H9 (cell line): ENCODE data around the gene MGARP. TPM values are rescaled to one million over a fixed set of nuclear protein-coding genes. Genes with fewer than 3 reads are reported as not detected.
A peak's percentile ranks its signal among the peaks of the same experiment; 100 is the strongest.

Source experiments
- DNase-seq: peaks from one replicate; pipeline ENCODE4 v3.0.0-alpha.2; 2017
- H2AFZ ChIP-seq: one replicate; pipeline ENCODE4 v1.6.1; 2013; ENCODE audit warnings: mild to moderate bottlenecking, low read length, control low read depth, moderate library complexity
- H2AK5ac ChIP-seq: 2 replicates; pipeline ENCODE4 v1.6.1; 2013; ENCODE audit warnings: low read length, control low read depth, mixed read lengths; ENCODE audit not compliant: insufficient read length
- H2BK120ac ChIP-seq: one replicate; pipeline ENCODE4 v1.6.1; 2013; ENCODE audit warnings: low read depth, mild to moderate bottlenecking, low read length, control low read depth, inconsistent platforms; ENCODE audit not compliant: poor library complexity, severe bottlenecking
- H2BK12ac ChIP-seq: 2 replicates; pipeline ENCODE4 v1.6.1; 2013; ENCODE audit warnings: low read length, control low read depth, mixed read lengths, low read depth; ENCODE audit not compliant: insufficient read length
- H2BK15ac ChIP-seq: 2 replicates; pipeline ENCODE4 v1.6.1; 2013; ENCODE audit warnings: low read depth, low read length, control low read depth
- H2BK20ac ChIP-seq: one replicate; pipeline ENCODE4 v1.6.1; 2013; ENCODE audit warnings: low read depth, mild to moderate bottlenecking, low read length, control low read depth, inconsistent platforms; ENCODE audit not compliant: poor library complexity, severe bottlenecking
- H2BK5ac ChIP-seq: 2 replicates; pipeline ENCODE4 v1.6.1; 2013; ENCODE audit warnings: low read length, control low read depth, mixed read lengths; ENCODE audit not compliant: insufficient read length
- H3K14ac ChIP-seq: 2 replicates; pipeline ENCODE4 v1.6.1; 2013; ENCODE audit warnings: low read length, control low read depth; ENCODE audit not compliant: insufficient read depth
- H3K18ac ChIP-seq: 2 replicates; pipeline ENCODE4 v1.6.1; 2013; ENCODE audit warnings: low read depth, mild to moderate bottlenecking, mixed read lengths, low read length, control low read depth; ENCODE audit not compliant: insufficient read length
- H3K23ac ChIP-seq: 2 replicates; pipeline ENCODE4 v1.6.1; 2013; ENCODE audit warnings: low read length, control low read depth, mixed read lengths, low read depth; ENCODE audit not compliant: insufficient read length
- H3K23me2 ChIP-seq: 2 replicates; pipeline ENCODE4 v1.6.1; 2013; ENCODE audit warnings: low read depth, mild to moderate bottlenecking, mixed read lengths, low read length, control low read depth; ENCODE audit not compliant: insufficient read length, poor library complexity, severe bottlenecking
- H3K27ac ChIP-seq: 2 replicates; pipeline ENCODE4 v1.5.1; 2013; ENCODE audit warnings: low read length, control low read depth, mixed read lengths, low read depth; ENCODE audit not compliant: insufficient read length
- H3K27me3 ChIP-seq: 2 replicates; pipeline ENCODE4 v1.6.1; 2013; ENCODE audit warnings: low read length, control low read depth, inconsistent platforms; ENCODE audit not compliant: insufficient read depth
- H3K4ac ChIP-seq: 2 replicates; pipeline ENCODE4 v1.6.1; 2013; ENCODE audit warnings: low read depth, mild to moderate bottlenecking, control low read depth, inconsistent platforms, low read length, moderate library complexity
- H3K4me1 ChIP-seq: 2 replicates; pipeline ENCODE4 v1.6.1; 2013; ENCODE audit warnings: low read length, control low read depth, inconsistent platforms; ENCODE audit not compliant: insufficient read depth
- H3K4me2 ChIP-seq: 2 replicates; pipeline ENCODE4 v1.6.1; 2013; ENCODE audit warnings: low read length, control low read depth, mixed read lengths; ENCODE audit not compliant: insufficient read length, insufficient read depth
- H3K56ac ChIP-seq: 2 replicates; pipeline ENCODE4 v1.6.1; 2013; ENCODE audit warnings: low read depth, mild to moderate bottlenecking, mixed read lengths, low read length, control low read depth; ENCODE audit not compliant: insufficient read length
- H3K79me1 ChIP-seq: 2 replicates; pipeline ENCODE4 v1.6.1; 2013; ENCODE audit warnings: low read depth, mild to moderate bottlenecking, moderate library complexity, low read length, control low read depth, inconsistent platforms; ENCODE audit not compliant: insufficient read depth, poor library complexity, severe bottlenecking
- H3K79me2 ChIP-seq: 2 replicates; pipeline ENCODE4 v1.6.1; 2013; ENCODE audit warnings: low read length, control low read depth, inconsistent platforms; ENCODE audit not compliant: insufficient read depth
- H3K9ac ChIP-seq: 2 replicates; pipeline ENCODE4 v1.6.1; 2013; ENCODE audit warnings: low read length, control low read depth, mixed read lengths; ENCODE audit not compliant: insufficient read length; ENCODE audit errors: extremely low read depth
- H3K9me3 ChIP-seq: one replicate; pipeline ENCODE4 v1.6.1; 2013; ENCODE audit warnings: low read depth, low read length, inconsistent platforms; ENCODE audit not compliant: control insufficient read depth
- H3T11ph ChIP-seq: one replicate; pipeline ENCODE4 v1.6.1; 2013; ENCODE audit warnings: mild to moderate bottlenecking, low read length, control low read depth, inconsistent platforms
- H4K20me1 ChIP-seq: one replicate; pipeline ENCODE4 v1.6.1; 2013; ENCODE audit not compliant: control insufficient read depth, insufficient read length, insufficient read depth
- H4K5ac ChIP-seq: 2 replicates; pipeline ENCODE4 v1.6.1; 2013; ENCODE audit warnings: low read depth, mild to moderate bottlenecking, mixed read lengths, low read length, control low read depth; ENCODE audit not compliant: insufficient read length
- H4K8ac ChIP-seq: replicated peaks from 2 replicates; pipeline ENCODE4 v1.6.1; 2013; ENCODE audit warnings: low read length, control low read depth, mixed read lengths, low read depth; ENCODE audit not compliant: insufficient read length
- H4K91ac ChIP-seq: 2 replicates; pipeline ENCODE4 v1.6.1; 2013; ENCODE audit warnings: low read depth, mild to moderate bottlenecking, moderate library complexity, mixed read lengths, low read length, control low read depth; ENCODE audit not compliant: insufficient read length
- H3K27ac Mint-ChIP-seq, 3 experiments: 2 replicates in 2 of 3; 3 replicates in 1 of 3; pipeline ENCODE4 v1.8.0; 2020 to 2021; ENCODE audit warnings: mixed read lengths in 3 of 3, mild to moderate bottlenecking in 1 of 3, moderate library complexity in 1 of 3
- H3K27me3 Mint-ChIP-seq: 2 replicates; pipeline ENCODE4 v1.8.0; 2021; ENCODE audit warnings: low read depth, mild to moderate bottlenecking, moderate library complexity, mixed read lengths
- H3K36me3 Mint-ChIP-seq, 3 experiments: 2 replicates in 2 of 3; 3 replicates in 1 of 3; pipeline ENCODE4 v1.8.0; 2020 to 2021; ENCODE audit warnings: low read depth in 3 of 3, mixed read lengths in 3 of 3; ENCODE audit not compliant: insufficient read depth in 1 of 3
- H3K4me1 Mint-ChIP-seq, 2 experiments: 2 replicates each; pipeline ENCODE4 v1.8.0; 2020; ENCODE audit warnings: mixed read lengths in 2 of 2
- H3K4me3 Mint-ChIP-seq, 2 experiments: 2 replicates in 1 of 2; 3 replicates in 1 of 2; pipeline ENCODE4 v1.8.0; 2020 to 2021; ENCODE audit warnings: mild to moderate bottlenecking in 2 of 2, mixed read lengths in 2 of 2, moderate library complexity in 1 of 2
- H3K9me3 Mint-ChIP-seq, 2 experiments: 2 replicates in 1 of 2; 3 replicates in 1 of 2; pipeline ENCODE4 v1.8.0; 2020; ENCODE audit warnings: mild to moderate bottlenecking in 2 of 2, mixed read lengths in 2 of 2, moderate library complexity in 1 of 2
- CTCF ChIP-seq: fragments of 200-600 bp; sonication (generic); conservative IDR thresholded peaks from 3 replicates; pipeline ENCODE4 v1.8.0; 2021; ENCODE audit warnings: antibody characterized with exemption, mild to moderate bottlenecking
- WGBS: extraction: QIAGEN DNeasy Blood & Tissue Kit; methylation state at CpG from one replicate; pipeline ENCODE4 v1.1.7; 2013; ENCODE audit warnings: missing lambda C conversion rate, low lambda C conversion rate, mixed read lengths; ENCODE audit not compliant: insufficient read length; ENCODE audit errors: extremely low coverage; 5-methylcytosine and 5-hydroxymethylcytosine counted together
- total RNA-seq: library from RNA; stranded (reverse); gene quantifications from 2 replicates; pipeline ENCODE4 v1.2.1, GENCODE V29; 2021

The MGARP gene
- total RNA-seq, 1 experiment from 2014 or later, result 4.0 TPM

- Histone ChIP-seq H2BK5ac (no peak overlapping the region), H3K18ac (no peak overlapping the region), H4K5ac (no peak overlapping the region), H3K4ac (no peak overlapping the region), H2BK12ac (no peak overlapping the region), H3K4me1 (no peaks in the 10 kb centered on the region; the same call in 1 of the 2 replicates), H3K56ac (no peak overlapping the region), H3K23me2 (no peaks in the 10 kb centered on the region), H2AFZ (no peak overlapping the region), H3K4me2 (no peak overlapping the region), H4K91ac (no peak overlapping the region), H3K79me1 (no peaks in the 10 kb centered on the region), H3K79me2 (peaks cover 59% of the 10 kb centered on the region), H4K8ac (no peak overlapping the region), H3K9me3 (no peaks in the 10 kb centered on the region), H2BK20ac (no peak overlapping the region), H3K14ac (no peak overlapping the region), H2BK120ac (no peak overlapping the region), H3K23ac (no peak overlapping the region), H2AK5ac (no peak overlapping the region), H2BK15ac (no peak overlapping the region), H4K20me1 (no peaks in the 10 kb centered on the region), H3T11ph (no peak overlapping the region), H3K9ac (no peak overlapping the region), H3K27ac (no peak overlapping the region), H3K27me3 (no peaks in the 10 kb centered on the region)
- Mint-ChIP-seq H3K4me1 (peaks cover 50 to 52% of the 10 kb centered on the region in 2 experiments), H3K27ac (peak overlapping the region; percentile 25 to 93 (median 80); a peak in 5 of 7 replicates), H3K4me3 (no peak overlapping the region), H3K36me3 (peaks cover 2 to 18% (median 5%) of the 10 kb centered on the region in 3 experiments), H3K9me3 (no peaks in the 10 kb centered on the region), H3K27me3 (no peaks in the 10 kb centered on the region)
- TF ChIP-seq CTCF, result no peak
- WGBS, result no CpG with 5 or more reads among the region's 3 CpGs
- DNase-seq, result no peak
These were observed 32.7 kb upstream of the MGARP start for GRCh38 chr4:139312552-139313332.
